Aorta (tissue), 5 donors: ENCODE measurements around the gene DDX56. TPM values are rescaled to one million over a fixed set of nuclear protein-coding genes. Genes with fewer than 3 reads are reported as not detected.

Experiments
- ATAC-seq: fragments of 200-7000 bp; cut with Tn5 transposase; one replicate; pipeline ENCODE4 v1.9.1; 2022; ENCODE audit warnings: moderate library complexity; ENCODE audit not compliant: low FRiP score
- DNase-seq, 2 donors: peaks; one replicate each; pipeline ENCODE4 v3.0.0-alpha.2; 2020
- H3K27ac ChIP-seq, 2 donors: one replicate each; pipeline ENCODE4 v1.5.1; 2013; ENCODE audit warnings: low read length in 2 of 2, mild to moderate bottlenecking in 2 of 2, moderate library complexity in 2 of 2, control low read depth in 1 of 2, inconsistent platforms in 1 of 2, low read depth in 1 of 2
- H3K27me3 ChIP-seq, 2 donors: one replicate each; pipeline ENCODE4 v1.6.1; 2013; ENCODE audit warnings: control low read depth in 1 of 2, low read length in 1 of 2, mild to moderate bottlenecking in 1 of 2, moderate library complexity in 1 of 2; ENCODE audit not compliant: insufficient read depth in 2 of 2, control insufficient read depth in 1 of 2
- H3K36me3 ChIP-seq, 2 donors: one replicate each; pipeline ENCODE4 v1.6.1; 2013; ENCODE audit warnings: control low read depth in 1 of 2, low read length in 1 of 2, mild to moderate bottlenecking in 1 of 2; ENCODE audit not compliant: insufficient read depth in 2 of 2, control insufficient read depth in 1 of 2
- H3K4me1 ChIP-seq, 2 donors: one replicate each; pipeline ENCODE4 v1.6.1; 2013; ENCODE audit warnings: low read length in 2 of 2, control low read depth in 1 of 2, mild to moderate bottlenecking in 1 of 2, moderate library complexity in 1 of 2; ENCODE audit not compliant: insufficient read depth in 2 of 2, control insufficient read depth in 1 of 2
- H3K4me3 ChIP-seq, 2 donors: one replicate each; pipeline ENCODE4 v1.5.1; 2013; ENCODE audit warnings: low read length in 2 of 2, control low read depth in 1 of 2, mild to moderate bottlenecking in 1 of 2
- H3K9me3 ChIP-seq: one replicate; pipeline ENCODE4 v1.6.1; 2013; ENCODE audit warnings: mild to moderate bottlenecking, low read length; ENCODE audit not compliant: control insufficient read depth
- WGBS, 2 donors: extraction: QIAGEN DNeasy Blood & Tissue Kit; methylation state at CpG; one replicate each; pipeline ENCODE4 v1.1.7; 2013; 5-methylcytosine and 5-hydroxymethylcytosine counted together
- intact Hi-C, 2 donors: fragments of 100-400 bp; cut with DNase I; formaldehyde crosslinking; loops; one replicate each; pipeline versions ENCODE4 v1.14.2 to v1.15.0; 2022
- polyA plus RNA-seq, 2 donors: library from polyadenylated mRNA; stranded (reverse); fragments of 200-250 nt; gene quantifications; one replicate each; pipeline ENCODE4 v1.2.3, GENCODE V29; 2013
- total RNA-seq, 2 donors: library from RNA; stranded (reverse); fragmentation: NEBNext Ultra II Directional; extraction: Animal tissue kit (Norgen Biotek cat#: 25700); gene quantifications; one replicate each; pipeline ENCODE4 v1.2.1, GENCODE V29; 2021
- donor health status: healthy with polysubstance abuse.
- donor health status: Bipolar disorder and iron deficiency.
- donor health status: DM: no; HTN: no; CAD: no.
- donor health status: DM: no; HTN: no; CAD: no.
- donor health status: DM: yes; HTN: yes; CAD: no.

DDX56 gene
- total and polyA plus RNA-seq, 4 donors = 23.3 to 153 (median 50.8) TPM

DNA sequence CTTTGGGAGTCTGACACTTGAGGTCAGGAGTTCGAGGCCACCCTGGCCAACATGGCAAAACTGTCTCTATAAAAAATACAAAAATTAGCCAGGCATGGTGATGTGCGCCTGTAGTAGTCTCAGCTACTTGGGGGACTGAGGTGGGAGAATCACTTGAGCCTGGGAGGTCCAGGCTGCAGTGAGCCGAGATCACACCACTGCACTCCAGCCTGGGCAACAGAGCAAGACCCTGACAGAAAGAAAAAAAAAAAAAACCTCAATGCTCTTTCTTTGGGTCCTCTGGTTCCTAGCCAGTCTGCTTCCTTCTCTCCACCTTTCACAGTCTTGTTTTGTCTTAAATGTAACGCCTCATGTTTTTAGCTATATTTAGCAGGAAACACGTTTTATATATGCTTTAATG is 42.1 kb upstream of the DDX56 start:
- H3K27me3 ChIP-seq = no peaks in the 10 kb centered on the region
- no peak for DNase-seq
- H3K36me3 ChIP-seq = no peaks in the 10 kb centered on the region
- no peaks in the 10 kb centered on the region for H3K4me1 ChIP-seq
- no peaks in the 10 kb centered on the region for H3K9me3 ChIP-seq
- H3K27ac ChIP-seq = no peak overlapping the region
- ATAC-seq = no peak
- intact Hi-C loops = no loop called here
- H3K4me3 ChIP-seq = no peak overlapping the region
- WGBS, 2 donors = 87 to 90% methylated on average over 5 of the region's 5 CpGs

DNA sequence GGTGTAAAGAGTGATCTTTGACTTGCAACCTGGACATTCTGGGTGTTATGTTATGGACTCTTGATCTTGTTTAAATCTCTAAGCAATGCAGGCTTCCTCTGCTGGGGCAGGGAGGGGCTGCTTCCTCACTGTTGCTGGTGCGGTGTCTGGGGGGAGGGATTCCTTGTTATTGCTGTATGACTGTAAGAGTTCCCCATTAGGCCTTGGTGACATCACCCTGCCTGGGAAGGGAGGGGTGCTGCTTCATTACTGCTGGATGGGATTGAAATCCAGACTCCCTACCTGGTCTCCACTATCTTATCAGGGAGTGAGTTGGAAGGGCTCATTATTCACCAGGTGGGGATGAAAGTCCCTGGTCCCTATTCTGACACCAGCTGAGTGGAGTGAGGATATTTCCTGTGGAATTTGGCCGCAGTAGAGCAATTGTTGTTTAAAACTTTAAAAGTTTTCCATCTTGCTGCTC is 41.5 kb upstream of the DDX56 start:
- Histone ChIP-seq H3K27ac (no peak overlapping the region), H3K9me3 (no peaks in the 10 kb centered on the region), H3K27me3 (no peaks in the 10 kb centered on the region), H3K4me1 (no peaks in the 10 kb centered on the region), H3K4me3 (no peak overlapping the region), H3K36me3 (no peaks in the 10 kb centered on the region)
- no peak for ATAC-seq
- intact Hi-C loops = no loop called here
- WGBS, 2 donors = 86 to 98% methylated on average over 2 of the region's 2 CpGs
- DNase-seq = peak in 1 of 2 donors; percentile 84

DNA sequence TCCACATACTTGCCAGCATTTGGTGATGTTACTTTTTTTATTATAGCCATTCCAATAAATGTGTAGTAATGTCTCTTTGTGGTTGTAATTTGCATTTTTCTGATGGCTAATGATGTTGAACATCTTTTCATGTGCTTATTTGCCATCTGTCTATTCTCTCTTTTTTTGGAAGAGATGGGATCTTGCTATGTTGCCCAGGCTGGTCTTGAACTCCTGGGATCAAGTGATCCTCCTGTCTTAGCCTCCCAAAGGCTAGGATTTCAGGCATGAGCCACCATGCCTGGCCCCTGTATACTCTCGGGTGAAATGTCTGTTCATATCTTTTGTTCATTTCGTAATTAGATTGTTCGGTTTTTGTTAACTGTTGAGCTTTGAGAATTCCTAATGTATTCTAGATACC is 36.1 kb upstream of the DDX56 start:
- H3K9me3 ChIP-seq = no peaks in the 10 kb centered on the region
- H3K36me3 ChIP-seq = no peaks in the 10 kb centered on the region
- WGBS, 2 donors = 90 to 93% methylated on average over 3 of the region's 3 CpGs
- H3K27ac ChIP-seq = no peak overlapping the region
- H3K27me3 ChIP-seq = no peaks in the 10 kb centered on the region
- DNase-seq (no peak), ATAC-seq (no peak)
- H3K4me1 ChIP-seq = no peaks in the 10 kb centered on the region
- H3K4me3 ChIP-seq = no peak overlapping the region
- intact Hi-C loops = loop anchor here in 1 of 2 donors (5.0 kb wide), 1 partner anchor 137 kb away; the partner anchor contains the start of gene ZMIZ2

DNA sequence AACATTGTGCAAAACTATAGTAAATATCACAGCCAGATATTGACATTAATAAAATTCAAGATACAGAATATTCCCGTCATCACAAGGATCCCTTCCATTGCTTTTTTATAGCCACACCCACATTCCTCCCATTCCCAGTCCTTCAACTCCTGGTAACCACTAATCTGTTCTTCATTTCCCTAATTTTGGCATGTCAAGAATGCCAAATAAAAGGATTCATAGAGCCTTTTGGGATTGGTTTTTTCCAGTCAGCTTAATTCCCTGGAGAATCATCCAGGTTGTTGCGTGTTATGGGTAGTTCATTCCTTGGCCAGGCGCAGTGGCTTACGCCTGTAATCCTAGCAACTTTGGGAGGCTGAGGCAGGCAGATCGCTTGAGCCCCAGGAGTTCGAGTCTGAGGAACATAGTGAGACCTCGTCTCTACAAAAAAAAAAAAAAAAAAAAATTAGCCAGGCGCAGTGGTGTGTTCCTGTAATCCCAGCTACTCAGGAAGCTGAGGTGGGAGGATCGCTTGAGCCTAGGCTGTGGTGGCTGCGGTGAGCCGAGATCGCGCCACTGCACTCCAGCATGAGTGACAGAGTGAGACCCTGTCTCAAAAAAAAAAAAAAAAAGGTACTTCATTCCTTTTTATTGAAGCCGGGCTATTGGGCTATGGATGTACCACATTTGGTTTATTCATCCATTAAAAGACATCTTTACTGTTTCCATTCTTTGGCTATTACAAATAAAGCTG is 35.4 kb upstream of the DDX56 start:
- Histone ChIP-seq H3K27ac (no peak overlapping the region), H3K27me3 (no peaks in the 10 kb centered on the region), H3K4me3 (no peak overlapping the region), H3K36me3 (no peaks in the 10 kb centered on the region), H3K9me3 (no peaks in the 10 kb centered on the region), H3K4me1 (no peaks in the 10 kb centered on the region)
- intact Hi-C loops = loop anchor here in 1 of 2 donors (5.0 kb wide), 1 partner anchor 138 kb away; the partner anchor contains the start of gene ZMIZ2
- DNase-seq = no peak
- no peak for ATAC-seq
- 85 to 88% methylated on average over 14 of the region's 14 CpGs for WGBS, 2 donors

DNA sequence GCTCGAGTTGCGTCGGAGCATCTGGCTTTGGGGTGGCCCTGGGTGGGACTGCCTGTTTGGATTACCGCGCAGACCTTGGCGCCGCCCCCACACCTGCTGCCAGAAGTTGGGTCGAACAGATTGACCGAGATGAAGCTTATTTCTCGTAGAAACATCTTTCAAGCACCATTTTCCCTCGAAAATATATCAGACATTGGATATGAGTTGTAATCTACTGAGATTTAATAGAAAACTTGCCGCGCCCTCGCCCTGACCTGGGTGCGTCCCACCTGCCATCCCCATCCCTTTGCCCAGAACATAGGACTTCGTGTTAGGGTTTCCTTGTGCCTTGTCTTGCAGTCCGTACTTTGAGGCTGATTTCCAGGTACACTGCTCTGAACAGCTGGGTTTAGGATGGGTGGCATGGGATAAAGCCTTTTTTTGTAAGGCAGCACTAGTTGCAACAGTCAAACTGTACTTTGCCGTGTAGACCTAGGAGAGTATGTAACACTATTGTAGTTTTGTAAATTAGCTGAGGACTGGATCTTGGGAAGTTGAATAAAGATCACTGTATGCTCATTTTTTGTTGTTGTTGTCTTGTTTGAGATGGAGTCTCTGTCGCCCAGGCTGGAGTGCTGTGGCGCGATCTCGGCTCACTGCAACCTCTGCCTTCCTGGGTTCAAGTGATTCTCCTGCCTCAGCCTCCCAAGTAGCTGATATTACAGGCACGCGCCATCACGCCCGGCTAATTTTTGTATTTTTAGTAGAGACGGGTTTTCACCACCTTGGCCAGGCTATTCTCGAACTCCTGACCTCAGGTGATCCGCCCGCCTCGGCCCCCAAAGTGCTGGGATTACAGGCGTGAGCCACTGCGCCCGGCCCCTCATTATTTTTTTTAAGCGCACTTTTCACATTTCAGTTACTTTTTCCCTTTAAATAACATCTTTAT is 33.7 kb upstream of the DDX56 start:
- Histone ChIP-seq H3K27ac (peak overlapping the region in 1 of 2 donors; percentile 68), H3K4me1 (no peaks in the 10 kb centered on the region), H3K4me3 (peak overlapping the region; percentile 44 to 62), H3K27me3 (no peaks in the 10 kb centered on the region), H3K9me3 (no peaks in the 10 kb centered on the region), H3K36me3 (no peaks in the 10 kb centered on the region)
- intact Hi-C loops = loop anchor here in 1 of 2 donors (5.0 kb wide), 1 partner anchor 140 kb away; the partner anchor contains the start of gene ZMIZ2
- DNase-seq = no peak
- WGBS, 2 donors = 47% methylated on average over 35 of the region's 35 CpGs
- no peak for ATAC-seq

DNA sequence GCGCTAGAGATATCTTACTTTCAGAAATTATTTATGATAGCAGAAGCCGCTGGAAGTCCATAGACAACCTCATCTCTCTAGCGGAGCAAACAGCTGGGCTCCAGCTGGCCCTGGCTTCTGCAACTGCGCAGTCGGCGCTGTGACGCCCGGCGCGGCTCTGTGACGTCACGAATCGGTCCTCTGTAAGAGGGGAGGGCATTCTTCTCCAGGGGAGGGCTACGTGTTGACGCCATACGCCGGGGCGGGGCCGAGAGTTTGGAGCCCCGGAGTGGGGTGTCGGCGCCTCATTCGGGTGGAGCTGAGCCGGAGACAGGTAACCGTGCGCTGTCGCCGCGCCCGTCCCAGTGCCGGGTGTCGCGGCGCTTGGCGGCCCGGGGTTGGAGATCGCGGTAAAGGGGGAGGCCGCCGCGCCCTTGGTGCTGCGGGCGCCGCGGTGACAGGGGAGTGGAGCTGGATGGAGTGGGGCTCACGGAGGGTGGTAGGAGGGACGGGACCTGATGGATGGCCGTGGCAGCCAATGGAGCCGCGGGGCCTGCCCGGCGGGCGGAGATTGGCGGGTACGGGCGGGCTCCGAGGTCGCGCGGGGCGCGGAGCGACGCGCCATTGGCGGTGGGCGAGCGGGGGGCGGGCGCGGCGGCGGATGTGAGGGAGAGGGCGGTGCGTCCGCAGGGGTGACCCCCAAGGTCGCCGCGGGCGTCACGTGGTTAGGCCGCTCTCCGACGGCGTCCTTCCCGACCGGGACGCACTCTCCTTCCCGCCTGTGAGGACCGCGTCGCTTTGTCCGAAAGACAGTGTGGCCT is 32.8 kb upstream of the DDX56 start, which contains the start of gene OGDH:
TSS of gene OGDH (plus strand) at position 287 of the 800 bp plus-strand sequence. CDS start 17,717 bp downstream, outside the sequence.
- peak within 1 kb of the TSS; percentile 46 to 91 for H3K27ac ChIP-seq
- peak; percentile 100 for DNase-seq
- intact Hi-C loops = loop anchor here in 1 of 2 donors (5.0 kb wide), 1 partner anchor 141 kb away; the partner anchor contains the start of gene ZMIZ2
- 0% methylated on average over 69 to 93 of the region's 93 CpGs for WGBS, 2 donors
- no peaks in the 10 kb centered on the region for H3K36me3 ChIP-seq
- peak within 1 kb of the TSS; percentile 61 to 62 for H3K4me3 ChIP-seq
- H3K9me3 ChIP-seq = no peaks in the 10 kb centered on the region
- no peaks in the 10 kb centered on the region for H3K4me1 ChIP-seq
- no peaks in the 10 kb centered on the region for H3K27me3 ChIP-seq
- peak; percentile 100 for ATAC-seq

DNA sequence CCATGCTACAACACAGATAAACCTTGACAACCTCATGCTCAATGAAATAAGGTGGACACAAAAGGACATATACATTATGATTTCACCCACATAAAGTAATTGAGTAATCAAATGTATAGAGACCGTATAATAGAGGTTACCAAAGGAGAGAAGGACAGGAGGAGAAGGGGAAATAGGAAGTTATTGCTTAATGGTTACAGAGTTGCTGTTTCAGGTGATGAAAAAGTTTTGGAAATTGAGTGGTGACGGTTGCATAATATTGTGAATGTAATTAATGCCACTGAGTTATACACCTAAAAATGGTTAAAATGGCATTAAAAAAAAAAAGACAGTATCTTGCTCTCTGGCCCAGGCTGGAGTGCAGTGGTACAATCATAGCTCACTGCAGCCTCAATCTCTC is 31.2 kb upstream of the DDX56 start:
- intact Hi-C loops = loop anchor here in 1 of 2 donors (5.0 kb wide), 1 partner anchor 142 kb away; the partner anchor contains the start of gene ZMIZ2

DNA sequence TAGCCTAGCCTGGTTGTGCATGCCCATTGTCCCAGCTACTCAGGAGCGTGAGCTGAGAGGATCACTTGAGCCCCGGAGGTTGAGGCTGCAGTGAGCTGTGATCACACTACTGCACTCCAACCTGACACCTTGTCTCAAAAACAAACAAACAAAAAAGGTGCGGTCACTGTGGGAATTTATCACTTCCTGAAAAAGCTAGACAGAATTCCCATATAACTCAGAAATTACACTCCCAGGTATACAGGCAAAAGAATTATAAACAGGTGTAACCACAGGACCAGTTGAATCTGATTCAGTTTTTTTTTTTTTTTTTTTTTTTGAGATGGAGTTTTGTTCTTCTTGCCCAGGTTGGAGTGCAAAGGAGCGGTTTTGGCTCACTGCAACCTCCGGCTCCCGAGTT is 29.5 kb upstream of the DDX56 start:
- DNase-seq = no peak
- Histone ChIP-seq H3K9me3 (no peaks in the 10 kb centered on the region), H3K4me3 (no peak overlapping the region), H3K36me3 (no peaks in the 10 kb centered on the region), H3K27ac (no peak overlapping the region), H3K27me3 (no peaks in the 10 kb centered on the region), H3K4me1 (no peaks in the 10 kb centered on the region)
- 71 to 76% methylated on average over 6 of the region's 6 CpGs for WGBS, 2 donors
- intact Hi-C loops = no loop called here
- ATAC-seq = no peak

More for the DNA sequence above, 31.2 kb upstream of the DDX56 start:
- H3K36me3 ChIP-seq = no peaks in the 10 kb centered on the region
- no peak overlapping the region for H3K27ac ChIP-seq
- DNase-seq (no peak), ATAC-seq (no peak)
- no peaks in the 10 kb centered on the region for H3K9me3 ChIP-seq
- 83 to 84% methylated on average over 2 of the region's 2 CpGs for WGBS, 2 donors
- no peaks in the 10 kb centered on the region for H3K27me3 ChIP-seq
- H3K4me1 ChIP-seq = no peaks in the 10 kb centered on the region
- H3K4me3 ChIP-seq = no peak overlapping the region
